Measurements from ENCODE around the gene KRTAP10-2.
"Not testable (repeated sequence)": the region's sequence is repeated elsewhere in the genome, so short reads cannot be mapped to it uniquely, and the experiment has no call there.

The KRTAP10-2 gene

DNA sequence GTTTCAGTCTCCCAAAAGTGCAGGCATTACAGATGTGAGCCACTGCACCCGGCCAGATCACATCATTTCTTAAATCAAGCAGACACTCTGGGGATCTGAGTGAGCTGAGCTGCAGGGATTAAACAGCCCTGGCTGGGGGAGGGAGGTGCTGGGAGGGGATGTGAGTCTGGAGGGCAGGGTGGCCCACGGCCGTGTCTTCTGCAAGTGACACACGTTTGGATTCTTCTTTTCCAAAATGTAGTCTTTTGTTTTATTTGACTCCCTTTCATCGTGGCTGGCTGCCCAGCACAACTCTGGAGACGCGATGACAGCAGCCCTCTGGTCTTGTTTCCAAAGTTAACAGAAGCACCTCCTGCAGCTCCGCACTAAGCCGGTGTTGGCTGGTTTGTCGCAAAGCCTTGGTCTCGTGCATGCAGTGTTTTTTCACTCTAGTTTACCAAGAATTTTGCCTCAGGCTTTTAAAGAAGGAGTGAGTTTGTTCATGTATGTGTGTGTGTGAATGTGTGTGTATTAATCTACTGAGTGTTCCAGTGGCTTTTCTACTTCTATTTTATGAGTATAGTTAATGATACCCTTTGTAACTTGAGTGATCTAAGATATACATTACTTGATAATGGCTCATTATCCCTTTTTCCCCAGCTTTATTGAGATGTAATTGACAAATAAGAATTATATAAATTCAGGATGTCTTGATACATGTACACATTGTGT lies 31.9 kb upstream of the KRTAP10-2 start:
- H3K27ac ChIP-seq: no peak overlapping the region
- no peak for DNase-seq (ENCODE audit: low read depth, low spot score)

DNA sequence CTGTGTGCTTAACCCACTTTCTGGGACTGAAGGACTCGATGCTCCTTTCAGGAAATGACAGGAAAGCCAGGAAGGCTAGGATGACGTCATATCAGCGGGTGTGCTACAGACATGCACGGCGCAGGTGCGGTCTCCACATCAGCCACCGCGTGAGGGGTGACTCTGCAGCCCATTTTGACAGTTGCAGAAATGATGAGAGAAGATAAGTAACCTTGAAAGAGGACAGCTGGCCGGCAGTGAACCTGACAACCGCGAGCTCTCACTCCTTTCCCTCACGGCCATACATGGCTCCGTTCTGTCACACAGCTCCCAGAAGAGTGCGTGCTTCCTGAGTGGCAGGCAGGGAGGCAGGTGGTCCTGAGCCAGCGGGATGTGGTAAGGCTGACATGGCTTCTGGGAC lies 30.8 kb upstream of the KRTAP10-2 start:
- no peak overlapping the region for H3K27ac ChIP-seq
- no peak for DNase-seq (ENCODE audit: low read depth, low spot score)

DNA sequence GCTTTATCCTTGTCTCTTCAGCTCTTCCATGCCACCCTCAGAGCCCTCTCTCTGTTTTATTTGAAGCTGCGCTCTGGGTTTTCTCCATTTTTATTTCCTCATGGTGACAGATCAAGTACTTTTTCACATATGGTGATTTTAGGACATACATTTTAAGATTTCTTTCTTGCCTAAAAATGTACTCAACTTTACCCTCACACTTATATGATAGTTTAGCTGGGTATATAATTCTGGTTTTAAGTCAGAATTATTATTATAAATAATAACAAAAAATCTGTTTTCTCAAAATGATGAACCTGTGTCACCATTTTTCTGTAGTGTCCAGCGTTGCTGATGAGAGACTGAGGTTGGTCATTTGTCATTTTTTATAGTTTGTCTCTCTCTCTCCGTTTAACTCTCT lies 29.9 kb upstream of the KRTAP10-2 start:
- no peak for DNase-seq (ENCODE audit: low read depth, low spot score)
- no peak overlapping the region for H3K27ac ChIP-seq

DNA sequence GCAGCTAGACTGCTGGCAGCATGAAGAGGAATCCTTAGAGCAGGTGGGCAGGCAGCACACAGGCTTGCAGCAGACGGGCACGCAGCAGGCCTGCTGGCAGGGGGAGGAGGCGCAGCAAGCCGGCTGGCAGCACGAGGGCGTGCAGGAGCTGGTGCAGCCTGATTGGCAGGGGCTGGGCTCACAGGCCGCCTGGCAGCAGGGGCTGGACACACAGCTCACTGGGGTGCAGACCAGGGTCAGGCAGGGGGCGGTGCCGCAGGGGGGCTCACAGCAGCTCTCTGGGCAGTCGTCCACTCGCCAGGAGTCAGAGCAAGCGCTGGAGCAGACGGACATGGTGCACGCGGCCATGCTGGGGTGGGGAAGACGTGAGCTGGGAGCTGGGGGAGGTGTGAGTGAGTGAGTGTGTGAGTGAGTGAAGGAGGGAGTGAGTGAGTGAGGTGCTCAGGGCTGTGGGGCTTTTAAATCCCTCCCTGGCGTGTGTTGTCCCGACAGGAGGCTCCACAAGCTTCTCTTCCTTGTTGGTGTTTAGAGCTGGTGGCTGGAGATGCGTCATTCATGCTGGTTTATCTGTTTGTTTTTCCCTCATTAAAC lies 29.0 kb upstream of the KRTAP10-2 start, which contains the start of gene KRTAP10-5:
Gene KRTAP10-5, minus strand, starts transcription at position 374 of the 591 bp plus-strand sequence. Its CDS starts 26 bp downstream, at position 348.
- not testable (repeated sequence) for DNase-seq (ENCODE audit: low read depth, low spot score); H3K27ac ChIP-seq

DNA sequence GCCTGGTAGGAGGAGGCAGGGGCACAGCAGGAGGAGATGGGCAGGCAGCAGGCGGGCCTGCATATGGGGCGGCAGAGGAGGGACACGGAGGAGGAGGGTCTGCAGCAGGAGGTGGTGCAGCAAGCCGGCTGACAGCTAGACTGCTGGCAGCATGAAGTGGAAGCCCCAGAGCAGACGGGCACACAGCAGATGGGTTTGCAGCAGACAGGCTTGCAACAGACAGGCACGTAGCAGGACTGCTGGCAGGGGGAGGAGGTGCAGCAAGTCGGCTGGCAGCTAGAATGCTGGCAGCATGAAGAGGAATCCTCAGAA lies 28.5 kb upstream of the KRTAP10-2 start:
- no peak overlapping the region for H3K27ac ChIP-seq
- no peak for DNase-seq (ENCODE audit: low read depth, low spot score)

DNA sequence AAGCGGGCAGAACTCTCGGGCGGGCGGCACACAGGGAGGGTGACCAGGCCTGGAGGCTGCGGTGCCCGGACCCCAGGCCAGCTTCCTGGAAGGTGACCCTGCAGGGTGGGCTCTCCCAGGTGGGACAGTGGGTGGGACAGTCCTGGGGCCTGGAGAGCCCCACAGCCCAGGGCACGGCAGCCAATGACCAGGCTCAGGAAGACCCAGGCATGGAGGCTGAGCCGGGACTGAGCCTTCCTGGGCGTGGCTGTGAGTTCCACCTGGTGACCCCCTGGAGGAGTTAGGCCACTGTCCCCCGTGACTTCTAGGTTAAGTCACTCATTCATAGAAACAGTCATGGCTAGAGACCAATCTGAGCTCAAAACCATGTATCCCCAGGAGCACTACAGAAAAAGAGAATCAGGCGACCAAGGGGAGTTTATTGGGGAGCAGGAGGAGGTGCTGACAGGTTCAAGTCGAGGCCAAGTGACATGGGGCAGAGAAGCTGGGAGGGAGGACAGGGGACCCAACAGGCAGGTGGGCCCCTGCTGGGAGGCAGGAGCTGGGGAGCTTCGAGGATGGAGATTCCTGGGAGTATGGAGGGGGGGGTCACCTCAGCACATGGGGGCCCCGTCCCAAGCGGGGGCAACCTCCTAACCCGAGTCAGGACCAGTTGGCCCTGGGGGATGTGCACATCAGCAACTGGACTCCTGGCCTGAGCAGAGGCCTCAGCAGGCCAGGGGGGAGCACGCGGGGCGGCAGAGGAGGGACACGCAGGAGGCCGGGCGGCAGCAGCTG lies 27.9 kb upstream of the KRTAP10-2 start:
- DNase-seq (ENCODE audit: low read depth, low spot score): no peak
- no peak overlapping the region for H3K27ac ChIP-seq

DNA sequence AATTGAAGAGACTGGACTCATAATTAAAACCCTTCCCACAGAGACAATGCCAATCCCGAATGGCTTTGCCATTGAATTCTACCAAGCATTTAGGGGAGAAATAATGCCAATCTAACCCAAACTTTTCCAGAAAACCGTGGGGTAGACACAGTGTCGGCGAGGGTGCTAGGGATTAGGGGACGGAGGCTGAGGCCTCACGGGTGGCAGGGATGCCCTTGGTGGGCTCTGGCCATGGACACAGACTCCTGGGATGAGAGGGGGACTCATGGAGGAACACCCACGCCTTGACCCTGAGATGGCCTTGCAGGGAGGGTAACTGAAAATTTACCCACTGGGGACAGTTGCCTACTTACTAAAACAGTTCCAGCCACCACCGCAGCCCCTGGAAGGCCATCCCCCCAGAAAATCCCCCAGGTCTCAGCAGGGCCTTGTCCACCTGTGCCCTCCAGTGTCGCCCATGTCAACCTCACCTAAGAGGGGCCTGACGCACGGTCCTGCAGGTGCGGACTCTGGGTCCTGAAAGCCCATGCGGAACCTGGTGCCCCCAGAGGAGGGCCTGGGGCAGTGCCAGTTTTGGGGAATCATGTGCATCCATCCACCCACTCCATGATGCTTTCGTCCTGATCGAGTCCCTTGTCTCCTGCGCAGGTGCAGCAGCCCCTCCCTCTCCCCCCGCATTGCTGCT lies 27.2 kb upstream of the KRTAP10-2 start:
- no peak overlapping the region for H3K27ac ChIP-seq
- DNase-seq (ENCODE audit: low read depth, low spot score): no peak

DNA sequence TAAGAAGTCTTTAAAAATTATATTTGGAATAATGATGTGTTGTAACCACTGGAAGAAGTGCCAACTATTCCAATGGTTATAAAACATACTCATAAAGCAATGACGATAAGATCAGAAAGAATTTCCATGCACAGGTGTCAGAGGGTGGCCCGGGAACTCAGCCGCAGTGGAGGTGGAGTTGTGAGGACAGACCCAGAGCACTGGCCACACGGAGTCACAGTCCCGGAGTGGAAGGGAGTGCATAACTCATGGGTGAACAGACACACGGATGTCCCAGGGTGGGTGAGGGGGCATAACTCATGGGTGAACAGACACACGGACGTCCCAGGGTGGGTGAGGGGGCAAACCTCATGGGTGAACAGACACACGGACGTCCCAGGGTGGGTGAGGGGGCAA lies 24.7 kb upstream of the KRTAP10-2 start:
- no peak overlapping the region for H3K27ac ChIP-seq
- no peak for DNase-seq (ENCODE audit: low read depth, low spot score)

DNA sequence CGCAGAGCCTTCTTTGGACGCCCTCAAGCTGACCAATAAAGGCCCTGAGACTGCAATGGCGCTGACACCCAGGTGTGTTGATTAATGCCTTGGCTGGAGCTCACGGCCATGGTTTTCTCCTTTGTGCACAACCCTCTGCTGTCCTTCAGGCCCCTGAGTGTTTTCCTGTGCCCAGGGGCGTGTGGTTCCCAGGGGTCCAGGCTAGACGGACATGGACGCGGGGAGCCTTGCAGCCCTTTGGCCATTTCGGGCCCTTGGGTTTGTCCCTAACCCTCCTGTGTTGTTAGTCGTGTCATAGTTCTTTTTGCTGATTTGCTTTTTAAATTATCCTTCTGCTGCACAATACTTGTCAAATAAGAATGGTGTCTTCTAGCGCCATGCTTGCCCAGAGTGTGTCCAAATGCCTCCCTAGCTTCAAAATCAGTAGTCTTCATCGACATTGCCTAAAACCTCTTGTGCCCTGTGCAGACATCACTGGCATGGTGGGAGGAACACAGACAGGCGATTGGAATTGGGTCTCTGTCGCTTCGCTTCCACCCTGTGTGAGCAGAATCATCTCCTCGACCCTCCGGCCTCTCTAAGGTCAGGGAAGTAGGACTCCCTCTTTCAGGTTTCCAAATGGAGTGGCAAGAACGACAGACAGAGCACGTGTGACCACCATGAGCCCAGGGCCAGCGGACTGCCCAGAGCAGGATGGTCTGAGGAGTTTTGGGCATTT lies 24.2 kb upstream of the KRTAP10-2 start:
- no peak for DNase-seq (ENCODE audit: low read depth, low spot score)
- no peak overlapping the region for H3K27ac ChIP-seq

DNA sequence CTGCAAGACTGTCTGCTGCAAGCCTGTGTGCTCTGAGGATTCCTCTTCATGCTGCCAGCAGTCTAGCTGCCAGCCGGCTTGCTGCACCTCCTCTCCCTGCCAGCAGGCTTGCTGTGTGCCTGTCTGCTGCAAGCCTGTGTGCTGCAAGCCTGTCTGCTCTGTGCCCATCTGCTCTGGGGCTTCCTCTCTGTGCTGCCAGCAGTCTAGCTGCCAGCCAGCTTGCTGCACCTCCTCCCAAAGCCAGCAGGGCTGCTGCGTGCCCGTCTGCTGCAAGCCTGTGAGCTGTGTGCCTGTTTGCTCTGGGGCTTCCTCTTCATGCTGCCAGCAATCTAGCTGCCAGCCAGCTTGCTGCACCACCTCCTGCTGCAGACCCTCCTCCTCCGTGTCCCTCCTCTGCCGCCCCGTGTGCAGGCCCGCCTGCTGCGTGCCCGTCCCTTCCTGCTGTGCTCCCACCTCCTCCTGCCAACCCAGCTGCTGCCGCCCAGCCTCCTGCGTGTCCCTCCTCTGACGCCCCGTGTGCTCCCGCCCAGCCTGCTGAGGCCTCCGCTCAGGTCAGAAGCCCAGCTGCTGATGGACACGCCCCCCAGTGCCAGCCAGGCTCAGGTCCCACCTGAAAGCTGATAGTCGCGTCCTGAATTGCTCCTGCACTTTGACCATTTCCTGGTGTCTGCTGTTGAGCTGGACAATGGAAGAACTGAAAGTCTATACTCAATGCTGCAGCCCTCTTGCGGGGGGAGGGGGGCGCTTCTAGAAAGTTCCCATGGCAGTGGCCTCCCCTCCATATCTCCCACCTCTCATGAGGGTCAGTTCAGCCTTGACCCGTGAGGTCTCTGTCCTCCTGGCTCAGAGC lies 23.4 kb upstream of the KRTAP10-2 start:
- DNase-seq (ENCODE audit: low read depth, low spot score): no peak
- H3K27ac ChIP-seq: no peak overlapping the region

DNA sequence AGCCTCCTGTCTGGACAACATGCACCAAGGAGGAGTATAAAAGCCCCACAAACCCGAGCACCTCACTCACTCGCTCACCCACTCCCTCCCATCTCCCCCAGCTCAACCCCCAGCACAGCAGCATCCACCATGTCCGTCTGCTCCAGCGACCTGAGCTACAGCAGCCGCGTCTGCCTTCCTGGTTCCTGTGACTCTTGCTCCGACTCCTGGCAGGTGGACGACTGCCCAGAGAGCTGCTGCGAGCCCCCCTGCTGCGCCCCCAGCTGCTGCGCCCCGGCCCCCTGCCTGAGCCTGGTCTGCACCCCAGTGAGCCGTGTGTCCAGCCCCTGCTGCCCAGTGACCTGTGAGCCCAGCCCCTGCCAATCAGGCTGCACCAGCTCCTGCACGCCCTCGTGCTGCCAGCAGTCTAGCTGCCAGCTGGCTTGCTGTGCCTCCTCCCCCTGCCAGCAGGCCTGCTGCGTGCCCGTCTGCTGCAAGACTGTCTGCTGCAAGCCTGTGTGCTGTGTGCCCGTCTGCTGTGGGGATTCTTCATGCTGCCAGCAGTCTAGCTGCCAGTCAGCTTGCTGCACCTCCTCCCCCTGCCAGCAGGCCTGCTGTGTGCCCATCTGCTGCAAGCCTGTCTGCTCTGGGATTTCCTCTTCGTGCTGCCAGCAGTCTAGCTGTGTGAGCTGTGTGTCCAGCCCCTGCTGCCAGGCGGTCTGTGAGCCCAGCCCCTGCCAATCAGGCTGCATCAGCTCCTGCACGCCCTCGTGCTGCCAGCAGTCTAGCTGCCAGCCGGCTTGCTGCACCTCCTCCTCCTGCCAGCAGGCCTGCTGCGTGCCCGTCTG lies 22.5 kb upstream of the KRTAP10-2 start, which contains the start of gene KRTAP10-4:
Gene KRTAP10-4, plus strand, starts transcription at position 100 of the 827 bp plus-strand sequence. Its CDS starts 30 bp downstream, at position 130.
- H3K27ac ChIP-seq; DNase-seq (ENCODE audit: low read depth, low spot score): not testable (repeated sequence)

DNA sequence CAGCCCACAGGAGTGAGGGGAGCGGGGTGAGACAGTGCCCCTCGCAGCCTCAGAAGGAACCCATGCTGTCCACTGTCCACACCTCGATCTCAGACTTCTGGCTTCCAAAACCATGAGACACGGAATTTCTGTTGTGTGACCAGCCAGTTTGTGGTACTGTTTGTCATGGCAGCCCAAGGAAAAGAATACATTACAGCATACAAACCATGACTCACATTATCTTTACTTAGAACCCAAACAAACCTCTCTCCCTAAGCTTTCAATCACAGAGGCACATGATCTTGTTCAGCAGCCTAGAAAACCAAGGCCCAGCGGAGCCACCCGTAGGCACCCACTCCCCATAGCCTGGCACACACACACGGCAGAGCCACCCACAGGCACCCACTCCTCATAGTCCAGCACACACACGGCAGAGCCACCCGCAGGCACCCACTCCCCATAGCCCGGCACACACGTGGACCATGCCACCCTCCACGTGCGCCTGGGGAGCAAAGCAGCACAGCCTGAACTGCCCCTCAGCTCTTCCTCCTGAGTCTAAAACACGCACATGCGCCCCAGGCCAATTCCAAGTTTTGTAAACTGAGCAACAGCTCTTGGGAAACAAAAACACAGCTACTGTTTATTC lies 21.8 kb upstream of the KRTAP10-2 start:
- no peak for DNase-seq (ENCODE audit: low read depth, low spot score)
- no peak overlapping the region for H3K27ac ChIP-seq

DNA sequence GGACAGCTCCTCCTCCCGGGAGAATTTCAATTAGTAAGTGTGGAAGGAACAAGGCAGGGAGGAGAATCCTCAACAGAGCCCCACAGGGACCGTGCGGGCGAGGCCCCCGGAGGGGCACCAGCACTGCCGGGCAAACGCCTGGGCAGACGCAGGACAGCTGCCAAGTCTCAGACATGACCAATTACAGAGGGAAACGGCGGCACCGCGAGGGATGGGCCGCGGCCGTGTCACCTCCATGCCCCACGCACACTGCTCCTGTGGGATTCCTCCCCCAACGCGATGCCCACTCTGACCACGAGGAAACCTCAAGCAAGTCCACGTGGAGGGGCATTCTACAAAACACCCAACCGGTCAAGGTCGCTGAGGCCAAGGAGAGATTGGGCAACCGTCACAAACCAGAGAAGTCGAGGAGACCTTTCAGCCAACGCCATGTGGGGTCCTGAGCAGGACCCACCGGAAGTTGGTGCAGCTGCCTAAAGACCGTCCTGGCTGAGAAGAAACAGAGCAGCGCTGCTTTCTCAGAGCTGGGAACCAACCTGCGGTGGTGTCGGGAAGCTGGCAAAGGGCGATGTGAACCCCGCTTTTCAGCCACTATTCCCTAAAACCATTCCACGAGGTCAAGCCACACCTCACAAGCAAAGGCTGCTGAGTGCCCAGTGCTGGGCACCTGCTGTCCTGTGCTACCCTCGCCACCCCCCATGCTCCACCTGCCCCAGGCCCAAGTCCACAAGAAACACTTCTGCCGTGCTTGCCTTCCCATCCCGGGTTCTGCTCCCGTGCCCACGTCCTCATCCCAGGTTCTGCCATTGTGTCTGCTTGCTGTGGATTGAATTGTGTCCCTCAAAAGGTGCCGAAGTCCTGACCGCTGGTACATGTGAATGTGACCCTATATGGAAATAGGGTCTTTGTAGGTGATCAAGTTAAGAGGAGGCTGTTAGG lies 20.8 kb upstream of the KRTAP10-2 start:
- no peak for DNase-seq (ENCODE audit: low read depth, low spot score)
- no peak overlapping the region for H3K27ac ChIP-seq

DNA sequence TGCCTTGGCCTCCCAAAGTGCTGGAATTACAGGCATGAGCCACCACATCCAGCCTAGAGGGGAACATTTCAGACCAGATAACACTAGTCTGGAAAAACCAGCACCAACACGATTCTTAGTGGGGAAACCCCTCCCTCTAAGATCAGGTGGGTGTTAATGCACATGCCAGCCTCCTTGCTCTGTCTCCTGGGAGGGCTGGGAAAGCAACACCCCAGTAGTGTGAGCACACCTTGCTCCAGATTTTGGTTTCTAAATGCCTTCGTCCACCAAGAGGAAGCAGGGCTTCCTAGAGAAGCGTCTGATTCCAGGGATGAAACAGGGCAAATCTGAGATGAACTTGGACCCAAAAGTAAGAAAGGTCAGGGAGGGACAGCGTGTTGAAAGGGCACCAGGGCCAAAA lies 20.0 kb upstream of the KRTAP10-2 start:
- DNase-seq (ENCODE audit: low read depth, low spot score): no peak
- no peak overlapping the region for H3K27ac ChIP-seq

DNA sequence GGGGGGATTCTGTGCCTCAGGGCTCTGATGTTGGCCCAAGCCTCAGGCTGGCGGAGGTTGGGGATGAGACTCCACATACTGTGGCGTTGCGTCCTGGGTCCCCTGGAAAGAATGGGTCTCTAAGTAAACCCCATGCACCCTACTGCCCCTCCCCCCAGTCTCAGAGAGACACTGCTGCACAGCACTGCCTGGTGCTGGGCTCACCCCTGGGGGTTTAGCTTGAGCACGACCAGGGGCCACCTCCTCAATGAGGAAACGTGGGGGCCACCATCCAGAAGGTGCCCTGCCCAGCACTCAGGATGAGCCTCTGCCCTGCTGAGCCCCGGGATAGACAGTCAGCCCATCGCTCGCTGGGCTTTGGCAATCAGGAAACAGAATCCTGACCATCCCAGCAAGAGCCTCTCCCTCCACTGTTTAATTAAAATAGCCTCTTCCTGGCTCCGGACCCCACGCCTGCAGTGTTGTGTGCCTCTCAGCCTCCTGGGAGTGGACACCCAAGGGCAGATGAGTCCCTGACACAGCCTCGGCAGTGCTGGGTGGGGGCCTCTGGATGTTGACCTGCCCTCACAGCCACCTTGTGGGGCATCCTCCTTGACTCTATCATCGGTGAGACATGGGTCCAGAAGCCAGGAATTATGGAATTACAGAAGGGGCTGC lies 18.7 kb upstream of the KRTAP10-2 start:
- H3K27ac ChIP-seq: no peak overlapping the region
- DNase-seq (ENCODE audit: low read depth, low spot score): no peak

All from epithelial cell of prostate (primary cell).